Muscle of leg (tissue), 11 donors: ENCODE measurements around the gene GNAQ. TPM values are rescaled to one million over a fixed set of nuclear protein-coding genes. Genes with fewer than 3 reads are reported as not detected.

ENCODE experiments used
- DNase-seq: peaks from one replicate; pipeline ENCODE4 v3.0.0; 2013
- H3K27ac ChIP-seq: one replicate; pipeline ENCODE4 v1.5.1; 2013; ENCODE audit warnings: mild to moderate bottlenecking, low read length, control low read depth
- H3K27me3 ChIP-seq: one replicate; pipeline ENCODE4 v1.6.1; 2013; ENCODE audit warnings: low read length; ENCODE audit not compliant: control insufficient read depth, insufficient read depth
- H3K36me3 ChIP-seq: one replicate; pipeline ENCODE4 v1.6.1; 2013; ENCODE audit warnings: low read length; ENCODE audit not compliant: control insufficient read depth, insufficient read depth
- H3K4me1 ChIP-seq: one replicate; pipeline ENCODE4 v1.6.1; 2013; ENCODE audit warnings: low read length; ENCODE audit not compliant: control insufficient read depth, insufficient read depth
- H3K4me3 ChIP-seq: one replicate; pipeline ENCODE4 v1.5.1; 2013; ENCODE audit warnings: low read length, control low read depth
- H3K9me3 ChIP-seq: replicated peaks from 2 replicates; pipeline ENCODE4 v1.6.1; 2013; ENCODE audit warnings: low read depth, low read length; ENCODE audit not compliant: control insufficient read depth
- WGBS: methylation state at CpG from one replicate; pipeline ENCODE4 v1.1.5; 2013; ENCODE audit warnings: missing lambda C conversion rate; ENCODE audit not compliant: insufficient coverage; 5-methylcytosine and 5-hydroxymethylcytosine counted together
- polyA plus RNA-seq, 8 donors: library from polyadenylated mRNA; unstranded; fragments of 120-200 nt; gene quantifications; one replicate each; pipeline versions ENCODE4 v1.2.1 to v1.2.3, GENCODE V29; 2013; ENCODE audit warnings: inconsistent platforms in 1 of 8, low replicate concordance in 1 of 8; ENCODE audit not compliant: insufficient read length in 8 of 8, insufficient read depth in 1 of 8
- total RNA-seq: library from RNA; stranded (reverse); fragments of 120-200 nt; gene quantifications from one replicate; pipeline ENCODE4 v1.2.4, GENCODE V29; 2013

The GNAQ gene
- total and polyA plus RNA-seq, 9 donors = 19.7 to 31.6 (median 27.0) TPM

- H3K9me3 ChIP-seq = no peaks in the 10 kb centered on the region
- no peak for DNase-seq
- H3K27ac ChIP-seq = no peak overlapping the region
- 67% methylated on average over 1 of the region's 3 CpGs for WGBS
- H3K4me3 ChIP-seq = no peak overlapping the region
- H3K27me3 ChIP-seq = no peaks in the 10 kb centered on the region
- H3K36me3 ChIP-seq = no peaks in the 10 kb centered on the region
- H3K4me1 ChIP-seq = no peaks in the 10 kb centered on the region
These were observed 22.0 kb upstream of the GNAQ start for GRCh38 chr9:78053627-78054026.

- Histone ChIP-seq H3K9me3 (no peaks in the 10 kb centered on the region), H3K4me1 (no peaks in the 10 kb centered on the region), H3K27me3 (no peaks in the 10 kb centered on the region), H3K36me3 (no peaks in the 10 kb centered on the region), H3K4me3 (no peak overlapping the region), H3K27ac (no peak overlapping the region)
- DNase-seq = no peak
These were observed 18.8 kb upstream of the GNAQ start for GRCh38 chr9:78050421-78050820.

- Histone ChIP-seq H3K27me3 (no peaks in the 10 kb centered on the region), H3K4me3 (no peak overlapping the region), H3K9me3 (no peaks in the 10 kb centered on the region), H3K27ac (no peak overlapping the region), H3K36me3 (no peaks in the 10 kb centered on the region), H3K4me1 (no peaks in the 10 kb centered on the region)
- no CpG with 5 or more reads among the region's 3 CpGs for WGBS
- no peak for DNase-seq
These were observed 17.9 kb upstream of the GNAQ start for GRCh38 chr9:78049484-78049883.

- Histone ChIP-seq H3K4me3 (no peak overlapping the region), H3K27me3 (no peaks in the 10 kb centered on the region), H3K4me1 (no peaks in the 10 kb centered on the region), H3K27ac (no peak overlapping the region), H3K36me3 (no peaks in the 10 kb centered on the region), H3K9me3 (no peaks in the 10 kb centered on the region)
- no CpG with 5 or more reads among the region's 4 CpGs for WGBS
- no peak for DNase-seq
These were observed 15.5 kb upstream of the GNAQ start for GRCh38 chr9:78047106-78047505.

- Histone ChIP-seq H3K4me1 (no peaks in the 10 kb centered on the region), H3K36me3 (no peaks in the 10 kb centered on the region), H3K27me3 (no peaks in the 10 kb centered on the region), H3K4me3 (no peak overlapping the region), H3K9me3 (no peaks in the 10 kb centered on the region), H3K27ac (no peak overlapping the region)
- DNase-seq = no peak
These were observed 14.5 kb upstream of the GNAQ start for GRCh38 chr9:78046112-78046511.

- 33% methylated on average over 1 of the region's 4 CpGs for WGBS
- Histone ChIP-seq H3K9me3 (no peaks in the 10 kb centered on the region), H3K27ac (no peak overlapping the region), H3K4me1 (no peaks in the 10 kb centered on the region), H3K36me3 (no peaks in the 10 kb centered on the region), H3K4me3 (no peak overlapping the region), H3K27me3 (no peaks in the 10 kb centered on the region)
- no peak for DNase-seq
These were observed 13.3 kb upstream of the GNAQ start for GRCh38 chr9:78044886-78045285.

- H3K9me3 ChIP-seq = no peaks in the 10 kb centered on the region
- no peaks in the 10 kb centered on the region for H3K4me1 ChIP-seq
- 85% methylated on average over 4 of the region's 4 CpGs for WGBS
- H3K27me3 ChIP-seq = no peaks in the 10 kb centered on the region
- H3K4me3 ChIP-seq = no peak overlapping the region
- no peak for DNase-seq
- no peaks in the 10 kb centered on the region for H3K36me3 ChIP-seq
- no peak overlapping the region for H3K27ac ChIP-seq
These were observed 12.6 kb upstream of the GNAQ start for GRCh38 chr9:78044189-78044588.

GRCh38 chr9:78041971-78042370 lies 10.4 kb upstream of the GNAQ start:
- H3K4me1 ChIP-seq = no peaks in the 10 kb centered on the region
- DNase-seq = no peak
- H3K9me3 ChIP-seq = no peaks in the 10 kb centered on the region
- no peaks in the 10 kb centered on the region for H3K27me3 ChIP-seq
- H3K27ac ChIP-seq = no peak overlapping the region
- 86% methylated on average over 1 of the region's 2 CpGs for WGBS
- H3K36me3 ChIP-seq = no peaks in the 10 kb centered on the region
- no peak overlapping the region for H3K4me3 ChIP-seq

- Histone ChIP-seq H3K4me1 (no peaks in the 10 kb centered on the region), H3K27ac (no peak overlapping the region), H3K9me3 (no peaks in the 10 kb centered on the region), H3K4me3 (no peak overlapping the region), H3K27me3 (no peaks in the 10 kb centered on the region), H3K36me3 (no peaks in the 10 kb centered on the region)
- no peak for DNase-seq
- no CpG with 5 or more reads among the region's 1 CpG for WGBS
These were observed 9.1 kb upstream of the GNAQ start for GRCh38 chr9:78040726-78041125.

- no peak for DNase-seq
- WGBS = 88% methylated on average over 2 of the region's 4 CpGs
- Histone ChIP-seq H3K27ac (no peak overlapping the region), H3K9me3 (no peaks in the 10 kb centered on the region), H3K4me1 (peaks cover 3% of the 10 kb centered on the region), H3K4me3 (no peak overlapping the region), H3K27me3 (no peaks in the 10 kb centered on the region), H3K36me3 (no peaks in the 10 kb centered on the region)
These were observed 7.1 kb upstream of the GNAQ start for GRCh38 chr9:78038620-78039300.

GRCh38 chr9:78035383-78035993 lies 3.9 kb upstream of the GNAQ start:
- DNase-seq = peak; percentile 93
- peaks cover 6% of the 10 kb centered on the region for H3K4me1 ChIP-seq
- no peaks in the 10 kb centered on the region for H3K9me3 ChIP-seq
- no peaks in the 10 kb centered on the region for H3K27me3 ChIP-seq
- no peaks in the 10 kb centered on the region for H3K36me3 ChIP-seq
- H3K27ac ChIP-seq = no peak overlapping the region
- WGBS = 47% methylated on average over 5 of the region's 10 CpGs
- no peak overlapping the region for H3K4me3 ChIP-seq
